ENCODE results near the gene ZNF22. TPM values are rescaled to one million over a fixed set of nuclear protein-coding genes. Genes with fewer than 3 reads are reported as not detected.
A peak's percentile ranks its signal among the peaks of the same experiment; 100 is the strongest.

ZNF22 gene
- total and polyA plus RNA-seq, 12 donors, result 8.0 to 28.7 (median 13.2) TPM

DNA sequence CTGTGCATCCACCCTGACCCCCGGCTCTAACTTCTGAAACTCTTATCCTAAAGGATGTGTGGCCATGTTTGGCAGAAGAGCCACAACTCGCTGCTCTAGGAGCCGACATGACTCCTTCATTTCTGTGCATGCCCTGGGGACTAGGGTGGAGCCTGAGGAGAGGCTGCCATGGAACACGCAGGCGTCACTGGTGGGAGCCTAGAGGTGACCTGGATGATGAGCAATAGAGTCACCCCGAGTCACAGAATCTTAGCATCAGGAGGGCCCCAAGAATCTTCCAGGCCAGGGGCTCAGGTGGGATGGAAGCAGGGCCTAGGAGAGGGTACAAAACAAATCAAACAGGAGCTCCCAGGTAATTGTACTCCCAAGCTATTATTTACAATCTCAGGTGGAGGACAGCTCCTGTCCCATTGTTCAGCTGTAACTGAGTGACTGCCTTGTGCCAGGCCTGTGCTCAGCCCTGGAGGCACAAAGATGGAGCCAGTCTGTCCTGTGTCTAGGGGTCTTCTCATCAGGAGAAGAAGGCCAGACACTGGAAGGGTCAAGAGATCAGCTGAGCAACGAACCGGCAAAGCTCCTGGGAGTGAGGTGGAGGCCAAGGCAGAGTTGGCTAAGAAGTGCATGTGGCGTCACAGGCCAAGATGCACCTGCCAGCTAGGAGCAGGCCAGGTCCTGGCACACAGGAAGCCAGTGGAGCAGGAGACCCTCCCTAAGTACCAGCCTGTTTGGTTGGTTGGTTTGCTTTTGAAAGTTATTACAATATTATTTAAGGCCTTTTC lies 5.8 kb upstream of the ZNF22 start:
- no peaks in the 10 kb centered on the region for H3K9me3 ChIP-seq (replicated peaks in 1 of 3)
- peaks cover 0 to 36% of the 10 kb centered on the region in 2 donors for H3K4me1 ChIP-seq (replicated peaks in 1 of 2)
- no peak for DNase-seq
- TF ChIP-seq POLR2A (IDR thresholded peaks at IDR 0.05), result no peak
- TF ChIP-seq, protein P1, sequence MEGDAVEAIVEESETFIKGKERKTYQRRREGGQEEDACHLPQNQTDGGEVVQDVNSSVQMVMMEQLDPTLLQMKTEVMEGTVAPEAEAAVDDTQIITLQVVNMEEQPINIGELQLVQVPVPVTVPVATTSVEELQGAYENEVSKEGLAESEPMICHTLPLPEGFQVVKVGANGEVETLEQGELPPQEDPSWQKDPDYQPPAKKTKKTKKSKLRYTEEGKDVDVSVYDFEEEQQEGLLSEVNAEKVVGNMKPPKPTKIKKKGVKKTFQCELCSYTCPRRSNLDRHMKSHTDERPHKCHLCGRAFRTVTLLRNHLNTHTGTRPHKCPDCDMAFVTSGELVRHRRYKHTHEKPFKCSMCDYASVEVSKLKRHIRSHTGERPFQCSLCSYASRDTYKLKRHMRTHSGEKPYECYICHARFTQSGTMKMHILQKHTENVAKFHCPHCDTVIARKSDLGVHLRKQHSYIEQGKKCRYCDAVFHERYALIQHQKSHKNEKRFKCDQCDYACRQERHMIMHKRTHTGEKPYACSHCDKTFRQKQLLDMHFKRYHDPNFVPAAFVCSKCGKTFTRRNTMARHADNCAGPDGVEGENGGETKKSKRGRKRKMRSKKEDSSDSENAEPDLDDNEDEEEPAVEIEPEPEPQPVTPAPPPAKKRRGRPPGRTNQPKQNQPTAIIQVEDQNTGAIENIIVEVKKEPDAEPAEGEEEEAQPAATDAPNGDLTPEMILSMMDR (IDR thresholded peaks at IDR 0.05), result no peak
- H3K27ac ChIP-seq, result peak overlapping the region in 2 of 5 donors; percentile 81 to 90
- H3K36me3 ChIP-seq (replicated peaks in 1 of 2), result peaks cover 0 to 7% of the 10 kb centered on the region in 2 donors
- intact Hi-C loops (cut with DNase I), result no loop called here
- H3K27me3 ChIP-seq, result no peaks in the 10 kb centered on the region
- 76 to 95% (median 88%) methylated on average over 9 of the region's 9 CpGs for WGBS, 4 donors
- H3K4me3 ChIP-seq, result no peak overlapping the region

DNA sequence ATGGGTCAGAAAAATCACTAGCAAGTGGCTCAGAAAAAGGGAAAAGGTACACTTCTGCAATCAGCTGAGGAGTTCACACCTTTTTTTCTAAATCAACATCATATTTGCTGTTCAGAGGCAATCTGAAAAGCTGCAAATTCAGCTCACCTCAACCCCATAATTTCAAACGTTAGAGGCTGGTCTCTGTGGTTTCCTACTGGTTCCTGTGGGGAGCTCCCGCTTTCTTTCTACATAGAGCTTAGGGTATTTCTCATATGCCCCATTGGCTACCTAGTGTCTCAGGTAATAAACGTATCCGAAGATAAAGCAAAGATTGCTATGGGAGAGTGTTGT lies 5.2 kb upstream of the ZNF22 start:
- intact Hi-C loops (cut with DNase I), result no loop called here
- TF ChIP-seq POLR2A (IDR thresholded peaks at IDR 0.05), result no peak
- TF ChIP-seq, protein P1 (IDR thresholded peaks at IDR 0.05), result no peak
- 52 to 57% (median 52%) methylated on average over 4 of the region's 4 CpGs for WGBS, 4 donors

DNA sequence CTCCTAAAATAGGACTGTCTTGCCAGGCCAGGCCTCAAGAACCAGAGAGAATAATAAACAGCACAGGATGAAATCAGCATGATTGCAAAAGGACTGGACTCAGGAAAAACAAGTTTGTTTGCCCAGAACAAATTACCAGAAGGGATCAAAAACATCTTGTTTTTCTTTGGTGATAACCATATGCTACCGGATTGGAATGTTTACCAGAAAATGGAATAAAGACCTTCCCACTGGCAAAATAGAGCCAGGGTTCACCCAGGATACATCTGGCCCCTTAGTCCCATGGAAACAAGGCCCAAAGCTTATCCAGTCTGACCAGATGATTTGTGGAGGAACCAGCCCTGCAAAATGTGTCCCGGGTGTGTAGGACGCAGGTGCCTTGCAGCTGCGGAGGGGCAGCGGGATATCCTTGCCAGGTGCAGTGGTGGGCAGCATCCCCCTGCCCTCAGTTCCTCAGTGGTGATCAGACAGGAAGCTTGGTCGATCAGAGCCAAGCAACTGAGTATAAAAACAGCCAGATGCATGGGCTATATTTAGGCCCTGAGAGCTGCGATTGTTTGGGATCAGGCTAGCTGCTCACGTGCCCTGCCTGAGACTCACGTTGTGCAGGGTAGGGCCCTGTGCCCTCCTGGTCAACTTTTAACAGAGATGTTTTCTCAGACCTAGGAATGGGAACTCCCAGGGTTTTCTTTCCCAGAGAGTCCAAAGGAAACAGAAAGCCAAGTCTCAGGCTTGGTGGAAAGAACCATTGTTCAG lies 4.6 kb upstream of the ZNF22 start:
- TF ChIP-seq POLR2A (IDR thresholded peaks at IDR 0.05), result no peak
- TF ChIP-seq, protein P1 (IDR thresholded peaks at IDR 0.05), result no peak
- peaks cover 0 to 42% of the 10 kb centered on the region in 2 donors for H3K4me1 ChIP-seq (replicated peaks in 1 of 2)
- intact Hi-C loops (cut with DNase I), result no loop called here
- DNase-seq, result peak in 1 of 7 donors; percentile 68
- H3K36me3 ChIP-seq (replicated peaks in 1 of 2), result peaks cover 0 to 5% of the 10 kb centered on the region in 2 donors
- H3K4me3 ChIP-seq, result peak overlapping the region in 1 of 4 donors; percentile 8
- no peaks in the 10 kb centered on the region for H3K9me3 ChIP-seq (replicated peaks in 1 of 3)
- peak overlapping the region in 3 of 5 donors; percentile 50 to 90 (median 81) for H3K27ac ChIP-seq
- no peaks in the 10 kb centered on the region for H3K27me3 ChIP-seq
- 40 to 49% (median 47%) methylated on average over 6 to 9 of the region's 9 CpGs for WGBS, 4 donors

More for the DNA sequence above, 5.2 kb upstream of the ZNF22 start:
- H3K4me3 ChIP-seq, result no peak overlapping the region
- peaks cover 0 to 5% of the 10 kb centered on the region in 2 donors for H3K36me3 ChIP-seq (replicated peaks in 1 of 2)
- H3K27me3 ChIP-seq, result no peaks in the 10 kb centered on the region
- peak overlapping the region in 2 of 5 donors; percentile 81 to 90 for H3K27ac ChIP-seq
- no peaks in the 10 kb centered on the region for H3K9me3 ChIP-seq (replicated peaks in 1 of 3)
- peaks cover 0 to 42% of the 10 kb centered on the region in 2 donors for H3K4me1 ChIP-seq (replicated peaks in 1 of 2)
- DNase-seq, result no peak

DNA sequence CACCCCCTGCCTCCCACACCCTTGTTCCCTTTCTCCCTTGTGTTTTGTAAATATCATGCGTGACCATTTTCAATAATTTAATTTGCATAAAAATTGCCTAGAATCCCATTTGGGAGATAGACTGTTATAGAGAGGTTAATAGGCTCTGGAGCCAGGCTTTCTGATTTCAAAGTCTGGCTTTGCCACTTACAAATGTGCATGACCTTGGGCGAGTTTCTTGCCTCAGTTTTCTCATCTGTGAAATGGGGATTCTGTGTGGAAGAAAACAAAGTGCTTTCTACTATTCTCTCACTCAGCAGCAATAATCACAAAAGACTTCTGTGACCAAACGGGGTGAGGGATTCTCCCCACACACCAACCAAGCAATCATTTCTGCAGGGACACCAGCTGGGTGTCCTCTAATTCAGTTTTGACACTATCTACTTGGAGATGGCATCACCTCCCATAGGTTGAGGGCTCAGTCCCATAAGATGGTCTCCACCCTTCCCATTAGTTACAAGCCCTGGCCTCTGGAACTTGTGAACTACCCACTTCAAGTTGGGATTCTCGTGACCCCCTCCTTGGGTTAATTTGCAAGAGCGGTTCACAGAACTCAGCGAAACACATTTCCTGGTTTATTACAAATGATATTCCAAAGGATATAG lies 3.5 kb upstream of the ZNF22 start:
- Histone ChIP-seq H3K4me3 (no peak overlapping the region), H3K9me3 (replicated peaks in 1 of 3) (no peaks in the 10 kb centered on the region), H3K4me1 (replicated peaks in 1 of 2) (peaks cover 6 to 49% of the 10 kb centered on the region in 2 donors), H3K36me3 (replicated peaks in 1 of 2) (peaks cover 0 to 5% of the 10 kb centered on the region in 2 donors), H3K27me3 (no peaks in the 10 kb centered on the region), H3K27ac (peak overlapping the region in 3 of 5 donors; percentile 50 to 90 (median 81))
- TF ChIP-seq POLR2A (IDR thresholded peaks at IDR 0.05), result no peak
- DNase-seq, result no peak
- WGBS, 4 donors, result 79 to 86% (median 80%) methylated on average over 6 of the region's 6 CpGs
- intact Hi-C loops (cut with DNase I), result no loop called here

Data from adrenal gland (tissue), 12 donors.